BLaER1 treated with 17β-estradiol and CSF1 and Interleukin-3, amounts not matched to agents 10 nM and 100 nM (cell line): ENCODE measurements around the gene C1orf94.
A peak's percentile ranks its signal among the peaks of the same experiment; 100 is the strongest.

Experiments used
- H3K27ac ChIP-seq, 11 experiments: shearing (Covaris generic); formaldehyde crosslinking; 2 replicates each; pipeline ENCODE4 v1.8.1; 2022
- H3K27me3 ChIP-seq, 11 experiments: shearing (Covaris generic); formaldehyde crosslinking; 2 replicates each; pipeline ENCODE4 v1.8.1; 2022
- H3K36me3 ChIP-seq, 11 experiments: shearing (Covaris generic); formaldehyde crosslinking; 2 replicates each; pipeline ENCODE4 v1.8.1; 2022
- H3K4me1 ChIP-seq, 10 experiments: shearing (Covaris generic); formaldehyde crosslinking; 2 replicates each; pipeline ENCODE4 v1.8.1; 2022
- H3K4me2 ChIP-seq, 11 experiments: shearing (Covaris generic); formaldehyde crosslinking; 2 replicates each; pipeline ENCODE4 v1.8.1; 2022
- H3K4me3 ChIP-seq, 10 experiments: shearing (Covaris generic); formaldehyde crosslinking; 2 replicates each; pipeline ENCODE4 v1.8.1; 2022
- H3K9ac ChIP-seq, 11 experiments: shearing (Covaris generic); formaldehyde crosslinking; 2 replicates each; pipeline ENCODE4 v1.8.1; 2022
- H3K9me3 ChIP-seq, 11 experiments: shearing (Covaris generic); formaldehyde crosslinking; replicated peaks in 1 of 11; 2 replicates each; pipeline ENCODE4 v1.8.1; 2022
- H4K20me1 ChIP-seq, 11 experiments: shearing (Covaris generic); formaldehyde crosslinking; 2 replicates each; pipeline ENCODE4 v1.8.1; 2022
- Cebpa-rat ChIP-seq, 11 experiments: shearing (Covaris generic); IDR thresholded peaks; 2 replicates each; pipeline ENCODE4 v1.8.1; 2022

C1orf94 gene

DNA sequence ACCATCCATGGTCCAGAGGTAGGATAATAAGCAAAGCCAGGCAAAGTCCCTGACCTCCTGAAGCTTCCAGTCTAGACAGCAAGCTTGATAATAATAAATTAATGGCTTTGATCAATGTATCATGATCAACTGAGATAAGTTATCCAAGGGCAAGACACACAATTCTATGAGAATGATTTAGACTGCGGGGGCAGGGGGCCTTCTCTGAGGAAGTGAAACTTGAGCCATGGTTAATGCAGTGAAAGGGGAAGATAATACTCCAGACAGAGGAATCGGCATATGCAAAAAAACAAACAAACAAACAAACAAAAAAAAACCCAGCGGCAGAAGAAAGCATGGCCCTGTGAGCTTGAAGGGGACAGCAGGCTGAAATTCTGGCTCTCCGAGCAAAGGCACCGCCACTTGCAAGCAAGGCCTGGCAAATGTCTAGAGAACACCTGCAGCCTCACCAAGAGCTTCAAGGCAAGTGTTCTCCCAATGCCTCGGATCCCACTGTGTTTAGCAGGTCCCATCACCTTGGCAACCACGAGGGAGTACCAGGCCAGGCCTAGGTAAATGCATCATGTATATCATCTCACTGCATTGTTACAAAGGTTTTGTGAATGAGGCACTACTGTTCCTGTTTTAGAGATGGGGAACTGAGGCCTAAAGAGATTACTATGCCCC lies 36.6 kb upstream of the C1orf94 start:
- no peak for TF ChIP-seq Cebpa-rat (IDR thresholded peaks at IDR 0.05)
- H3K9ac ChIP-seq = peak overlapping the region in 2 of 11 experiments; percentile 2 to 24; a peak in 2 of 22 replicates
- no peaks in the 10 kb centered on the region for H3K9me3 ChIP-seq
- peak overlapping the region; percentile 60 to 80 (median 66) for H3K4me2 ChIP-seq
- H3K36me3 ChIP-seq = no peaks in the 10 kb centered on the region
- H3K4me1 ChIP-seq = peaks cover 21 to 28% (median 24%) of the 10 kb centered on the region in 10 experiments
- H3K27ac ChIP-seq = peak overlapping the region in 4 of 11 experiments; percentile 11 to 49 (median 38); a peak in 6 of 22 replicates
- H3K4me3 ChIP-seq = no peak overlapping the region
- no peaks in the 10 kb centered on the region for H3K27me3 ChIP-seq
- H4K20me1 ChIP-seq = no peaks in the 10 kb centered on the region; a peak in 1 of 22 replicates

DNA sequence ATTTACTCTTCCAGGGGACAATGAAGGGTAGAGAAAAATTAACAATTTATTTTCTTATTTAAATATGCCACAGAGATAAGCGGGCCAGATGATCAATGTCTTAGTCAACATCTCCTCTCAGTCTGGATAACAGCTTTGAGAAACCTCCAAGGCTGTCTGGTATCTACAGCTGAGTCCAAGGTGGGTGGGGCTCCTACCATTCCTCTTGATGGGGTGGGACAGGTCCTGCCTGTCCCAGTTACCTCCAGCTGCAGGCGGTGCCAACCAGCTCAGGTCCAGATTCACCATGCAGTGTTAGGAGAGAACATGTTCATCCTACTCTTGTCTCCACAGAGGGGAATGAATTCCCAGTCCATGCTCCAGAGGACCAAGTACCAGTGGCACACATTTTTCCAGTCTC lies 32.7 kb upstream of the C1orf94 start:
- H3K9ac ChIP-seq = no peak overlapping the region
- no peaks in the 10 kb centered on the region for H3K9me3 ChIP-seq
- TF ChIP-seq Cebpa-rat (IDR thresholded peaks at IDR 0.05) = no peak
- no peak overlapping the region for H3K4me3 ChIP-seq
- no peaks in the 10 kb centered on the region for H3K27me3 ChIP-seq
- H4K20me1 ChIP-seq = no peaks in the 10 kb centered on the region; a peak in 1 of 22 replicates
- peaks cover 22 to 35% (median 31%) of the 10 kb centered on the region in 10 experiments for H3K4me1 ChIP-seq
- H3K27ac ChIP-seq = no peak overlapping the region
- no peak overlapping the region for H3K4me2 ChIP-seq
- H3K36me3 ChIP-seq = no peaks in the 10 kb centered on the region

GRCh38 chr1:34144766-34145165 lies 31.9 kb upstream of the C1orf94 start:
- Histone ChIP-seq H3K4me1 (peaks cover 18 to 27% (median 24%) of the 10 kb centered on the region in 10 experiments), H3K9me3 (no peaks in the 10 kb centered on the region), H3K27ac (no peak overlapping the region)

GRCh38 chr1:34147301-34147700 lies 29.4 kb upstream of the C1orf94 start:
- TF ChIP-seq Cebpa-rat (IDR thresholded peaks at IDR 0.05) = no peak
- Histone ChIP-seq H3K4me2 (peak overlapping the region in 8 of 11 experiments; percentile 22 to 57 (median 42); a peak in 11 of 22 replicates), H3K27me3 (no peaks in the 10 kb centered on the region)

More at GRCh38 chr1:34144766-34145165, 31.9 kb upstream of the C1orf94 start:
- Histone ChIP-seq H3K4me2 (no peak overlapping the region), H3K9ac (no peak overlapping the region), H3K4me3 (no peak overlapping the region), H3K27me3 (no peaks in the 10 kb centered on the region), H4K20me1 (no peaks in the 10 kb centered on the region; a peak in 1 of 22 replicates), H3K36me3 (no peaks in the 10 kb centered on the region)
- no peak for TF ChIP-seq Cebpa-rat (IDR thresholded peaks at IDR 0.05)

GRCh38 chr1:34149501-34149900 lies 27.2 kb upstream of the C1orf94 start:
- no peak overlapping the region for H3K4me3 ChIP-seq
- H3K27ac ChIP-seq = no peak overlapping the region
- H3K4me2 ChIP-seq = no peak overlapping the region

More at GRCh38 chr1:34147301-34147700, 29.4 kb upstream of the C1orf94 start:
- Histone ChIP-seq H3K9ac (no peak overlapping the region), H3K9me3 (no peaks in the 10 kb centered on the region), H4K20me1 (no peaks in the 10 kb centered on the region), H3K27ac (no peak overlapping the region), H3K36me3 (no peaks in the 10 kb centered on the region), H3K4me3 (no peak overlapping the region), H3K4me1 (peaks cover 0 to 10% (median 8%) of the 10 kb centered on the region in 10 experiments; a peak in 11 of 20 replicates)

GRCh38 chr1:34153246-34153645 lies 23.5 kb upstream of the C1orf94 start:
- Histone ChIP-seq H3K4me1 (no peaks in the 10 kb centered on the region), H3K9ac (no peak overlapping the region), H3K36me3 (no peaks in the 10 kb centered on the region), H4K20me1 (no peaks in the 10 kb centered on the region), H3K9me3 (no peaks in the 10 kb centered on the region), H3K27me3 (no peaks in the 10 kb centered on the region), H3K27ac (no peak overlapping the region), H3K4me3 (no peak overlapping the region), H3K4me2 (no peak overlapping the region)
- TF ChIP-seq Cebpa-rat (IDR thresholded peaks at IDR 0.05) = no peak

More at GRCh38 chr1:34149501-34149900, 27.2 kb upstream of the C1orf94 start:
- Histone ChIP-seq H3K4me1 (peaks cover 0 to 10% (median 8%) of the 10 kb centered on the region in 10 experiments; a peak in 11 of 20 replicates), H3K36me3 (no peaks in the 10 kb centered on the region), H3K9ac (no peak overlapping the region), H3K27me3 (no peaks in the 10 kb centered on the region), H4K20me1 (no peaks in the 10 kb centered on the region), H3K9me3 (no peaks in the 10 kb centered on the region)
- no peak for TF ChIP-seq Cebpa-rat (IDR thresholded peaks at IDR 0.05)

DNA sequence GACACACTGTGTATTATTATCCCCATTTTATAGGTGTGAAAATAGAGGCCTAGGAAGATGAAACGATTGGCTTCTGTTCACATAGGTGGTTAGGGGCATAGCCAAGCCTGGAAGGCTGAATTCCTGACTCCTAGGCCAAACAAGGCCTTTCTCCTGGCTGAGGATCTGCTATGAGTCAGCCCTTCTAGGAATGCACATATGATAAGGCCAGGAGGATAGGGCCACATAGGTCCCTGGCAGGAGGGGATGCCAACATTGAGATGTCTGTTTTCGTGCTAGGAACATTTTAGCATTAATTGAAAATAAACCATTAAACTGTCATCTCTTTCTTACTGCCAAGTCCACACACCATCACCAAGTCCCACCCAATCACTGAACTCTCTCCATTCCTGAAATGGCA lies 20.8 kb upstream of the C1orf94 start:
- TF ChIP-seq Cebpa-rat (IDR thresholded peaks at IDR 0.05) = no peak
- peaks cover 6 to 18% (median 12%) of the 10 kb centered on the region in 11 experiments; a peak in 18 of 22 replicates for H3K27me3 ChIP-seq
- no peaks in the 10 kb centered on the region for H3K9me3 ChIP-seq
- H3K4me3 ChIP-seq = no peak overlapping the region
- H4K20me1 ChIP-seq = no peaks in the 10 kb centered on the region; a peak in 1 of 22 replicates
- no peaks in the 10 kb centered on the region for H3K36me3 ChIP-seq
- H3K27ac ChIP-seq = no peak overlapping the region
- no peak overlapping the region for H3K4me2 ChIP-seq
- no peaks in the 10 kb centered on the region for H3K4me1 ChIP-seq
- no peak overlapping the region for H3K9ac ChIP-seq

- Histone ChIP-seq H4K20me1 (no peaks in the 10 kb centered on the region; a peak in 2 of 22 replicates), H3K4me1 (no peaks in the 10 kb centered on the region), H3K9me3 (no peaks in the 10 kb centered on the region), H3K36me3 (no peaks in the 10 kb centered on the region), H3K27me3 (peaks cover 15 to 27% (median 21%) of the 10 kb centered on the region in 11 experiments), H3K9ac (no peak overlapping the region), H3K27ac (no peak overlapping the region), H3K4me3 (no peak overlapping the region), H3K4me2 (no peak overlapping the region)
- no peak for TF ChIP-seq Cebpa-rat (IDR thresholded peaks at IDR 0.05)
Observed at GRCh38 chr1:34156739-34157138, 20.0 kb upstream of the C1orf94 start.

DNA sequence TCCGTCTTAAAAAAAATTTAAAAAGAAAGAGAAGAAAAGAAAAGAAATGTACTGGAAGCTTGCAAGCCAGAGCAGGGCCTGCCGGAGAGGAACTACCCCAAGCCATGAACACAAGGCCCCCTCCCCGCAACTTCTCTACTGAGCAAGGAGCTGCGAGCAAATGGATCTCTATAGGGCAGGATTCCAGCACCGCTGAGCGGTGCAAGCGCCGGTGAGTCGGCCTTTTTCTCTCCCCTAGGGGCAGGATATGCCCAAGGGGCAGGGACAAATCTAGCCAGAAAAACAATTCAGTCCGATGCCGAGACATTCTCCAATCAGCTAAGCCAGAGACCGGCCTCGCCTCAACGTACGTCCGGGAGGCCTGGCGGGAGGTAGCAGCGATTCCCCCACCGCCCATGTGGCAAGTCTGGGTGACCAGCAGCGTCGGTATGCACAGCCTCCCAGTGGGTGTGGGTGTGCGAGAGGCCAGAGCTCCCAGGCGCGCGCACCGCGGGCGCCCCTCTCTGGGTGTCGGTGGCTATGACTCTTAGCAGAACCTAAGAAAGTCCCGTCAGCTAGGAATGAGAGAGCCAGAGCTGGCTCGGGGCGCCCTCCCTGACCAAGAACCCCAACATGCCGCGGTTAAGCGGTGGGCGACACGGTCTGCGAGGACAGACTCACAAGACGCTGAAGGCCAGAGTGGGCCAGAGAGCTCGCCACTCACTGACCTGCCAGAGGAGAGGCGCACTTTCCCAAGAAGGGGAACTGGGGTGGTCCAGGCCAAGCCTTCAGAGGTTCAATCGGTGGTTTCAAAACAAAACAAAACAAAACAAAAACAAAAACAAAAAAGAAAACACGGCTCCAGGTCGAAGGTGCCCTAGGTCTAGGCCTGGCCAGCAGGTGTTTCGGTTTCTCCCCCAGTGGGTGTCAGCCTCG lies 13.6 kb upstream of the C1orf94 start:
- peak overlapping the region; percentile 94 to 100 (median 98) for H3K4me2 ChIP-seq
- no peak overlapping the region for H3K27ac ChIP-seq
- peak overlapping the region in 10 of 11 experiments; percentile 1 to 60 (median 42); a peak in 15 of 22 replicates for H3K9ac ChIP-seq

More for the DNA sequence above, 13.6 kb upstream of the C1orf94 start:
- H3K9me3 ChIP-seq = no peaks in the 10 kb centered on the region
- H4K20me1 ChIP-seq = peaks cover 0 to 27% (median 3%) of the 10 kb centered on the region in 11 experiments; a peak in 9 of 22 replicates
- no peaks in the 10 kb centered on the region for H3K36me3 ChIP-seq
- TF ChIP-seq Cebpa-rat (IDR thresholded peaks at IDR 0.05) = no peak
- peak overlapping the region; percentile 58 to 72 (median 61) for H3K4me3 ChIP-seq
- peaks cover 19 to 45% (median 40%) of the 10 kb centered on the region in 10 experiments; a peak in 19 of 20 replicates for H3K4me1 ChIP-seq
- H3K27me3 ChIP-seq = peaks cover 62 to 90% (median 83%) of the 10 kb centered on the region in 11 experiments
